ENCODE data around the gene UBE2E2. TPM values are rescaled to one million over a fixed set of nuclear protein-coding genes. Genes with fewer than 3 reads are reported as not detected.

UBE2E2 gene
- polyA plus RNA-seq, 1 donor (not counting 4 experiments of a cell fraction or from before 2014, with no cell fraction given), result 63.2 TPM

DNA sequence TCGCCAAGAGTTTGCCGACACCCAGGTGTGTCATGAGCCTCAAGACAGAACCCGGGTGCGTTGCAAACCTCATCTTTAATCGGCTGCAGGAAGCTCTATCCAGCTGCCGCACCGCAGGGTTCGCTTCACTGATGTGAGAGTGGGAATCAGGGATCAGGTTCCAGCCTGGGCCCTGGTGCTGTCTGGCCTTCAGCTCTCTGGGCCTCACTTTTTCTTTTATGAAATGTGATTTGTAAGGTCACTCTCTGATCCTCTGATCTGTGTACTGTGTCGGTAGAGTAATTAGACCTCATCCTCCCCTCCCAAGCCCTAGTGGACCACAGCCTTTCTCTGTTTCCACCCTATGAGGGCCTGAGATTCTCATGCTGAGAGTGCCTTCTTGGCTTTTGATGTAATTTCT, 399.8 kb downstream of the UBE2E2 start:
- no peaks in the 10 kb centered on the region for H3K27me3 ChIP-seq (ENCODE audit: control insufficient read depth, extremely low read depth, insufficient read depth, low read length)
- no peaks in the 10 kb centered on the region for H4K20me1 ChIP-seq (ENCODE audit: control insufficient read depth, extremely low read depth, insufficient read depth, low read length)
- no peak overlapping the region for H3K4me3 ChIP-seq (ENCODE audit: control insufficient read depth in 2 of 3, extremely low read depth in 1 of 3, insufficient read depth in 2 of 3, low read depth in 1 of 3, low read length in 3 of 3)
- DNase-seq (ENCODE audit: low read depth, low spot score) (no peak), FAIRE-seq (no peak)
- H3K9me1 ChIP-seq (ENCODE audit: control insufficient read depth, extremely low read depth, insufficient read depth, low read length), result no peaks in the 10 kb centered on the region
- H3K9me3 ChIP-seq (ENCODE audit: control insufficient read depth, low read depth, low read length), result no peaks in the 10 kb centered on the region
- no peaks in the 10 kb centered on the region for H3K4me1 ChIP-seq (ENCODE audit: control insufficient read depth, extremely low read depth, insufficient read depth, low read length)
- dilution Hi-C loops (cut with MboI; ENCODE audit: extremely low pct_ligation_motif_present, low sequenced_read_pairs), result no loop called here
- no peaks in the 10 kb centered on the region for H3K36me3 ChIP-seq (ENCODE audit: control insufficient read depth in 2 of 2, extremely low read depth in 1 of 2, insufficient read depth in 2 of 2, low read length in 2 of 2)
- TF ChIP-seq, protein P1, sequence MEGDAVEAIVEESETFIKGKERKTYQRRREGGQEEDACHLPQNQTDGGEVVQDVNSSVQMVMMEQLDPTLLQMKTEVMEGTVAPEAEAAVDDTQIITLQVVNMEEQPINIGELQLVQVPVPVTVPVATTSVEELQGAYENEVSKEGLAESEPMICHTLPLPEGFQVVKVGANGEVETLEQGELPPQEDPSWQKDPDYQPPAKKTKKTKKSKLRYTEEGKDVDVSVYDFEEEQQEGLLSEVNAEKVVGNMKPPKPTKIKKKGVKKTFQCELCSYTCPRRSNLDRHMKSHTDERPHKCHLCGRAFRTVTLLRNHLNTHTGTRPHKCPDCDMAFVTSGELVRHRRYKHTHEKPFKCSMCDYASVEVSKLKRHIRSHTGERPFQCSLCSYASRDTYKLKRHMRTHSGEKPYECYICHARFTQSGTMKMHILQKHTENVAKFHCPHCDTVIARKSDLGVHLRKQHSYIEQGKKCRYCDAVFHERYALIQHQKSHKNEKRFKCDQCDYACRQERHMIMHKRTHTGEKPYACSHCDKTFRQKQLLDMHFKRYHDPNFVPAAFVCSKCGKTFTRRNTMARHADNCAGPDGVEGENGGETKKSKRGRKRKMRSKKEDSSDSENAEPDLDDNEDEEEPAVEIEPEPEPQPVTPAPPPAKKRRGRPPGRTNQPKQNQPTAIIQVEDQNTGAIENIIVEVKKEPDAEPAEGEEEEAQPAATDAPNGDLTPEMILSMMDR (optimal IDR thresholded peaks at IDR 0.05 in 1 of 3, IDR thresholded peaks at IDR 0.05 in 1 of 3, conservative IDR thresholded peaks at IDR 0.05 in 1 of 3; ENCODE audit: extremely low read depth in 1 of 3, insufficient read depth in 2 of 3, low read length in 3 of 3), result no peak
- TF ChIP-seq EZH2 (IDR thresholded peaks at IDR 0.05; ENCODE audit: low read length), result no peak
- H3K4me2 ChIP-seq (ENCODE audit: control insufficient read depth, extremely low read depth, insufficient read depth, low read depth, low read length), result no peak overlapping the region
- H3K79me2 ChIP-seq (ENCODE audit: control insufficient read depth, insufficient read depth, low read length), result no peaks in the 10 kb centered on the region
- H3K9ac ChIP-seq (ENCODE audit: control insufficient read depth, extremely low read depth, insufficient read depth, low read length), result no peak overlapping the region
- no peak overlapping the region for H3K27ac ChIP-seq (ENCODE audit: control insufficient read depth, insufficient read depth, low read length)
- no peak overlapping the region for H2AFZ ChIP-seq (ENCODE audit: control insufficient read depth, low read length)

DNA sequence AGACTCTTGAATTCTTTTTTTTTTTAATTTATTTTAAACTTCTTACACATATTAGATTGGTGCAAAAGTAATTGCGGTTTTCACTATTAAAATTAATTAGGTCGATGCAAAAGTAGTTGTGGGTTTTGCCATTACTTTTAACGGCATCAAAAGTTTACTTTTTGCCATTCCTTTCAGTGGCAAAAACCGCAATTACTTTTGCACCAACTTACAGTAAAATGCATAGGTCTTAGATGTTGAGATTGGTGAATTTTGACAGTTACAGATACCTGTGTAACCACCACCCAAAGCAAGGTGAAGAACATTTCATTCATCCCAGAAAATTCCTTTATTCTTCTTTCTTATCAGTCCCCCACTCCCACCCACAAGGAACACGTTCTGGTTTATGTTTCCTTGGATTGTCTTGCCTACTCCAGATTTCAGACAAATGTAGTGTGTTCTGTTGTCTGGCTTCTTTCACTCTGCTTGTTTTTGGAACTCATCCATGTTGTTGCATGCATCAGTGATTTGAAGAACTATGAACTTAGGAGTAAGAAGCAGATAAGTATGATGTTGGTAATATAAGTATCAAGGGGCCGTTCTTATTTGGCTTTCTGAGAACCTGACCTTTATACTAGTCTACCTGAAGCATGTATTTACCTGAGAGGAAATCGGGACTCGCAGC, 404.2 kb downstream of the UBE2E2 start:
- Histone ChIP-seq H3K4me2 (ENCODE audit: control insufficient read depth, extremely low read depth, insufficient read depth, low read depth, low read length) (no peak overlapping the region), H3K27me3 (ENCODE audit: control insufficient read depth, extremely low read depth, insufficient read depth, low read length) (no peaks in the 10 kb centered on the region), H3K9me3 (ENCODE audit: control insufficient read depth, low read depth, low read length) (no peaks in the 10 kb centered on the region), H2AFZ (ENCODE audit: control insufficient read depth, low read length) (no peak overlapping the region), H3K4me3 (ENCODE audit: control insufficient read depth in 2 of 3, extremely low read depth in 1 of 3, insufficient read depth in 2 of 3, low read depth in 1 of 3, low read length in 3 of 3) (no peak overlapping the region), H3K79me2 (ENCODE audit: control insufficient read depth, insufficient read depth, low read length) (no peaks in the 10 kb centered on the region), H3K9me1 (ENCODE audit: control insufficient read depth, extremely low read depth, insufficient read depth, low read length) (no peaks in the 10 kb centered on the region), H3K27ac (ENCODE audit: control insufficient read depth, insufficient read depth, low read length) (no peak overlapping the region), H4K20me1 (ENCODE audit: control insufficient read depth, extremely low read depth, insufficient read depth, low read length) (no peaks in the 10 kb centered on the region), H3K9ac (ENCODE audit: control insufficient read depth, extremely low read depth, insufficient read depth, low read length) (no peak overlapping the region), H3K4me1 (ENCODE audit: control insufficient read depth, extremely low read depth, insufficient read depth, low read length) (no peaks in the 10 kb centered on the region), H3K36me3 (ENCODE audit: control insufficient read depth in 2 of 2, extremely low read depth in 1 of 2, insufficient read depth in 2 of 2, low read length in 2 of 2) (no peaks in the 10 kb centered on the region)
- dilution Hi-C loops (cut with MboI; ENCODE audit: extremely low pct_ligation_motif_present, low sequenced_read_pairs), result no loop called here
- TF ChIP-seq EZH2 (IDR thresholded peaks at IDR 0.05; ENCODE audit: low read length), result no peak
- TF ChIP-seq, protein P1 (optimal IDR thresholded peaks at IDR 0.05 in 1 of 3, IDR thresholded peaks at IDR 0.05 in 1 of 3, conservative IDR thresholded peaks at IDR 0.05 in 1 of 3; ENCODE audit: extremely low read depth in 1 of 3, insufficient read depth in 2 of 3, low read length in 3 of 3), result no peak
- FAIRE-seq, result no peak
- DNase-seq (ENCODE audit: low read depth, low spot score), result no peak

Measured in keratinocyte (primary cell).